ENCODE measurements around the gene ERBB3. TPM values are rescaled to one million over a fixed set of nuclear protein-coding genes. Genes with fewer than 3 reads are reported as not detected.

ERBB3 gene
- total RNA-seq, 1 donor, result 1.7 TPM

- no peak for DNase-seq (ENCODE audit: low read depth)
- TF ChIP-seq CTCF (IDR thresholded peaks at IDR 0.05; ENCODE audit: insufficient read depth, low read depth, low read length), result no peak
- H3K4me3 ChIP-seq (ENCODE audit: low read depth, low read length), result peak overlapping the region; percentile 71
Observed at GRCh38 chr12:56118688-56119357, 38.9 kb downstream of the ERBB3 start.

GRCh38 chr12:56119361-56119796 is 39.4 kb downstream of the ERBB3 start:
- peak; percentile 79 for TF ChIP-seq CTCF (IDR thresholded peaks at IDR 0.05; ENCODE audit: insufficient read depth, low read depth, low read length)
- peak; percentile 99 for DNase-seq (ENCODE audit: low read depth)
- H3K4me3 ChIP-seq (ENCODE audit: low read depth, low read length), result no peak overlapping the region

GRCh38 chr12:56120158-56120846 is 40.3 kb downstream of the ERBB3 start:
- H3K4me3 ChIP-seq (ENCODE audit: low read depth, low read length), result no peak overlapping the region
- no peak for DNase-seq (ENCODE audit: low read depth)
- no peak for TF ChIP-seq CTCF (IDR thresholded peaks at IDR 0.05; ENCODE audit: insufficient read depth, low read depth, low read length)

GRCh38 chr12:56121204-56121870 is 41.4 kb downstream of the ERBB3 start:
- H3K4me3 ChIP-seq (ENCODE audit: low read depth, low read length), result no peak overlapping the region
- TF ChIP-seq CTCF (IDR thresholded peaks at IDR 0.05; ENCODE audit: insufficient read depth, low read depth, low read length), result no peak
- DNase-seq (ENCODE audit: low read depth), result no peak

GRCh38 chr12:56122637-56123036 is 42.7 kb downstream of the ERBB3 start:
- no peak for TF ChIP-seq CTCF (IDR thresholded peaks at IDR 0.05; ENCODE audit: insufficient read depth, low read depth, low read length)
- H3K4me3 ChIP-seq (ENCODE audit: low read depth, low read length), result no peak overlapping the region
- DNase-seq (ENCODE audit: low read depth), result no peak

- no peak for DNase-seq (ENCODE audit: low read depth)
- H3K4me3 ChIP-seq (ENCODE audit: low read depth, low read length), result no peak overlapping the region
- no peak for TF ChIP-seq CTCF (IDR thresholded peaks at IDR 0.05; ENCODE audit: insufficient read depth, low read depth, low read length)
Observed at GRCh38 chr12:56124133-56124532, 44.2 kb downstream of the ERBB3 start.
